Gastrocnemius medialis (tissue), 4 donors: ENCODE data around the gene CYTH1.

Experiments
- CTCF ChIP-seq, 5 experiments: fragments of 450-650 bp in 3 of 5; fragments of 200-600 bp in 2 of 5; sonication (generic) in 2 of 5; IDR thresholded peaks in 4 of 5; conservative IDR thresholded peaks in 1 of 5; 1 replicate in 4 of 5; 2 replicates in 1 of 5; pipeline ENCODE4 v1.5.1; 2016 to 2019; ENCODE audit warnings: antibody characterized with exemption in 5 of 5, mild to moderate bottlenecking in 3 of 5, moderate library complexity in 3 of 5
- POLR2A ChIP-seq, 2 donors: fragments of 450-650 bp; IDR thresholded peaks; one replicate each; pipeline ENCODE4 v1.6.1; 2017; ENCODE audit warnings: antibody characterized with exemption in 2 of 2, mild to moderate bottlenecking in 2 of 2, moderate library complexity in 2 of 2

- TF ChIP-seq CTCF (IDR thresholded peaks at IDR 0.05 in 4 of 5, conservative IDR thresholded peaks at IDR 0.05 in 1 of 5) (no peak), POLR2A (IDR thresholded peaks at IDR 0.05) (no peak)
Observed at GRCh38 chr17:78687944-78688343, 94.1 kb downstream of the CYTH1 start.
